RKO (cell line): ENCODE data around the gene C15orf62.
A peak's percentile ranks its signal among the peaks of the same experiment; 100 is the strongest.

Experiments
- DNase-seq: peaks from one replicate; pipeline ENCODE4 v3.0.0-alpha.2; 2016; ENCODE audit warnings: low spot score

C15orf62 gene

DNA sequence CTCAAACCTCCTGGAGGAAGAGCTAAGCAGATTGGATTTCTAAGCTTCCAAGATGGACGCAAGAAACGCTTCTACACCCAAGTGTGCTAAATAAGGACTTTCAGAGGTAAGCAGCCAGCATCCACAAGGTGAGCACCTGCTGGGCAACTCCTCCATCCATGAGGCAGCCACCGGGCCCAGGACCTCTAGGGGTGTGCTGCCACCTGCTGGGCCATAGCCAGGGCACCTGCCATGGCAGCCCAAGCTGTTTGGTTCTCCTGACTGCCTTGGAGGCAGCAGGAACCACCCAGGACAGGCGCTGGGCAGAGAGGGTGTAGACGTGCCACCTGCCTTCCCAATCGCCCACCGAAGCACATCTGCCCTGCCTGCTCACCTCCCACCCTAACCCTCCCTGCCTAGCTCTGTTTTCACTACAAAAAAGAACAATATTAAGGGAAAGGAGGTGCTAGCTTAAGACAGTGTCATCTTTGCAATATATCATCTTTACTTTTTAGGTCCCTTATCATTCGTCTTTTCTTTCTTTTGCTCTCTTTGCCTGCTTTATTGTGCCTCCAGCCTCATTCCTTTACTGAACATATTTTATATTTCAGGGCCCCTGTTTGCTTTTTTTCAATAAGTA, 12.9 kb downstream of the C15orf62 start:
- DNase-seq, result peak; percentile 43

DNA sequence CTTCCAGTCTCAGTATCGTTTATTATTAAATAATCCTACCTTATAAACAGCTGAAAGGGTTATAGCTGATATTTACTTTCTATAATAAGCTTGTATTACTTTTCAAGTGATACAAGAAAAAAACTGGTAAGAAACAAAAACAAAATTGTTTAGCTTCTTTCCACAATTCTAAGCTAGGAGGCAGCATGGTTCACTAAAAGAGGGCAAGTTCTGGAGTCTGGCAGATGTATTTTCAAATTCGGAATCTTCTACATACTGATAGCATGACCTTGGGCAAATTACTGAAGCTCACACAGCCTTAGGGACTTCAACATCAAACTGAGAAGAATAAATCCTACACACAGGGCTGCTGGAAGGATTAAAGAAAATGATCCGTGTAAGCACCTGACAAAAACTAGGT, 15.4 kb downstream of the C15orf62 start:
- no peak for DNase-seq

- DNase-seq, result no peak
These were observed 16.0 kb downstream of the C15orf62 start for GRCh38 chr15:40785814-40786213.

DNA sequence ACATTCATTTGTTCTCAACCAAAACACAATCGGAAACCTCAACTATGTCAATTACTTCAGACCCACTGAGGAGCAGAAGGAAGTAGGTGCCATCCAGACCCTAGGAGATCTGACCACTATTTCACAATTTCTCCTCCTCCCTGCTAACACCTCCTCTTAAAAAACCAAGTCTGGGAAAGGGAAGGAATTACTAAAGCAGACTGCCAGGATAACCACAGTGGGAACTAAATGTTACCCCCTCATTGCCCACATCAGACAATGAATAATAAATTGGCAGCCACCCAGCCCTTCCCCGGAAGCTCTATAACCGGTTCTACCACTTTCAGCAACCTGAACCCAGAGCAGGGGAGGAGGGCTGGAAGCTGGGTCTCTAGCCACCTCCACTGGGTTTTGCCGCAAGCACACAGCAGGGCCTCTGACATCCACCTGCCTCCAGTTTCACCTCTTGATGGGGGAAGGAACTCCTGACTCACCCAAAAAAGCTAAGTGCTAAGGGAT, 17.6 kb downstream of the C15orf62 start:
- no peak for DNase-seq

DNA sequence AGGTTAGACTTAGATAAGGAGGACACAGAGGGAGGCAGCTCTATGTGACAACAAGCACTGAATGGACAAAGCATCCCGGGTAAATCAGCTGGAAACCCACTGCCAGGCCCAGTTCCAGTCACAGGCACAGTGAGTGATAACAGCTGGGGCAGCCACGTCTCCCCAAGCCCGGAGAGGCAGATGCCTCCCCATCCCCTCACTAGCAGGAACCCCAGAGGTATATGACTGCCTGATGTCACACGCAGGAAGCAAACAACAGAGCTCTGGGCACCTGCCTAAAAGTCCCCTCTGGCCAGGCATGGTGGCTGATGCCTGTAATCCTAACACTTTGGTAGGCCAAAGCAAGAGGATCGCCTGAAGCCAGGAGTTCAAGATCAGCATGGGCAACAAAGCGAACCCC, 18.2 kb downstream of the C15orf62 start:
- DNase-seq, result no peak

- no peak for DNase-seq
These were observed 19.3 kb downstream of the C15orf62 start for GRCh38 chr15:40789119-40789518.

DNA sequence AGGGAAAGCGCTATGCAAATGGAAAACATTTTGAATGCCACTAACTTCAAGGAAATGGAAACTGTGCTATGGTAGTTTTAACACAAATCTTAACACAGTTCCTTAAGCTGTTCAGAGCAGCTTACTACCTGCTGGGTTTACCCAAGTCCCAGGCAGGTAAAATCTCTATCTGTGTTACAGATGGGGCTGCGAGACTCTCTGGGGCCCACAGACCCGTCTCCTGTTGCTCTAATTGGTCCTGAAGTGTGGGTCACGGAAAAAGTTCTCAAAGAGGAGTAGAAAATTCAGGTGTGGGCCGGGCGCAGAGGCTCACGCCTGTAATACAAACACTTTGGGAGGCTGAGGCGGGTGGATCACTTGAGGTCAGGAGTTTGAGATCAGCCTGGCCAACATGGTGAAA, 20.2 kb downstream of the C15orf62 start:
- DNase-seq, result no peak

- DNase-seq, result peak; percentile 29
These were observed 20.9 kb downstream of the C15orf62 start for GRCh38 chr15:40790718-40791117.

DNA sequence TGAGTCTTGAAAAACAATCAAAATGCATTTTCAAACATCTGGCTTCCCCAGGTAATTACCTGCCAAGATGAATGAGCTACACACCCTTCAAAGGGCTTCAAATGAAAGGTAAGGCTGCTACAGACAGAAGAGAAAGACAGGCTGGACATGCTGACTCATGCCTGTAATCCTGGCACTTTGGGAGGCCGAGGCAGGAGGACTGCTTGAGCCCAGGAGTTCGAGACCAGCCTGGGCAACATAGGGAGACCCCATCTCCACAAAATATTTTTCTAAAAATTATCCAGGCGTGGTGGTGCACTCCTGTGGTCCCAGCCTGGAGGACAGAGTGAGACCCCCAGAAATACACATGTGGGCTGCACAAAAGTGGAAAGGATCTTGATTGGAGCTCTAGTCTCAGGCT, 22.6 kb downstream of the C15orf62 start:
- no peak for DNase-seq

- peak; percentile 96 for DNase-seq
These were observed 23.6 kb downstream of the C15orf62 start for GRCh38 chr15:40793216-40793989.

- no peak for DNase-seq
These were observed 26.3 kb downstream of the C15orf62 start for GRCh38 chr15:40796041-40796440.

DNA sequence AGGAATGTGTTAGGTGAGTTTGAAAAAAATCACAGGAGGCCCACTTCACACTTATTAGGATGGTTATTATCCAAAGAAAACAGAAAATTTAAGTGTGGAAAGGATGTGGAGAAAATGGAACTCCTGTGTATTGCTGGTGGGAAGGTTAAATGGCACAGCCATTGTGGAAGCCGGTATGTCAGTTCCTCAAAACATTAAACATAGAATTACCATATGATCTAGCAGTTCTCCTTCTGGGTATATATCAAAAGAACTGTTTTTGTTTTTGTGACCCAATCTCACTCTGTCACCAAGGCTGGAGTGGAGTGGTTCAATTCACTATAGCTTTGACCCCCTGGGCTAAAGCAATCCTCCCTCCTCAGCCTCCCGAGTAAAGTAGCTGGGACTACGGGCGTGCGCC, 26.7 kb downstream of the C15orf62 start:
- DNase-seq, result no peak

DNA sequence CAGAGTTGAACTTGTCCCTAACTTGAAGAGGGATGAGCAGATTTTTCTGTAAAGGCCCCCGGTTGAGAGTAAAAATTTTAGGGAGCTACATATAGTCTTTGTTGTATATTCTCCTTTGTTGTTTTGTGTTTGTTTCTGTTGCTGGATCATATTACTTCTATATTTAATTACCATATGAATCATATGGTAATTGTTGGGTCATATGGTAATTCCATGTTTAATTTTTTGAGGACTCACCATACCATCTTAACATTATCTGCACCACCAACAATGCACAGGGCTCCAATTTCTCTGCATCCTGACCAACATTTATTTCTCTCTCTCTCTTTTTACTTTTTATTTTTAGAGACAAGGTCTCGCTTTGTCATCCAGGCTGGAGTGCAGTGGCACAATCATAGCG, 29.7 kb downstream of the C15orf62 start:
- DNase-seq, result no peak

DNA sequence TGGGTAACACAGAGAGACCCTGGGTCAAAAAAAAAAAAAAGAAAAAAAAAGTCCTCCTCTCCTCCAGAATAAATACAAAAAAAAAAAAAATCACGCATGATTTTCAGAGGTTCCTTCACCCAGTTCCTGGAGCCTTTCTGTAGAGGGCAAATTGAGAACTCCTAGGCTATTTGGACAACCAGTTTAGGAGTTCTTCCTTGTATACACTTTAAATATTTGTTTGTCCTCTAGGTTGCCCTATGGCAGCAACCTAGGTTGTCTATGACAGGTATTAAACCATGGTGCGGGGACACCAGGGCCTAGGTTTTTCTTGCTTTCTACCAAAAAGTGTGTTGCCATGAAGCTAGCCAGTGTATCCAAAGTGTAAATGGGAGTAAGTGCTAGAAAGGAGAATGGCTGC, 33.3 kb downstream of the C15orf62 start:
- no peak for DNase-seq

DNA sequence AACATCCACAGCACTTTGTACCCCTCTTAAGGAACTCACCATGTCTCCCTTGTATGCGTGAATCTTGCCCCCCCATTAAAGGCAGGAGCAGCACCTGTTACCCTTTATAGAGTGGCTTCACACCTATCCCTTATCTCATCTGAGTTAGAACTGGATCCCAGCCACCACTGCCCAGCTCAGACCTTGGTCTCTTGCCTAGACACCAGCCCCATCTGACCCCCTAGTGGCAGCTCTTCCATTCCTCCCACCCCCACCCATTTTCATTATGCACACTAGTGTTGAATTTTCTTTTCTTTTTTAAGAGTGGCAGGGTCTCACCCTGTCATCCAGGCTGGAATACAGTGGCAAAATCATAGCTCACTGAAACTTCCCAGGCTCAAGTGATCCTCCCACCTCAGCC, 33.9 kb downstream of the C15orf62 start:
- DNase-seq, result no peak

- no peak for DNase-seq
These were observed 36.9 kb downstream of the C15orf62 start for GRCh38 chr15:40806672-40807027.

GRCh38 chr15:40807028-40807887, 37.5 kb downstream of the C15orf62 start, which contains the start of the genes DNAJC17 and ZFYVE19:
DNAJC17 (minus strand) TSS chr15:40807473; CDS start chr15:40807446, 27 bp downstream.
ZFYVE19 (plus strand) TSS chr15:40807089; CDS start chr15:40807590, 501 bp downstream.
- peak; percentile 98 for DNase-seq

- peak; percentile 72 for DNase-seq
These were observed 38.2 kb downstream of the C15orf62 start for GRCh38 chr15:40807888-40808461.

GRCh38 chr15:40808861-40809450, 39.2 kb downstream of the C15orf62 start:
- no peak for DNase-seq

DNA sequence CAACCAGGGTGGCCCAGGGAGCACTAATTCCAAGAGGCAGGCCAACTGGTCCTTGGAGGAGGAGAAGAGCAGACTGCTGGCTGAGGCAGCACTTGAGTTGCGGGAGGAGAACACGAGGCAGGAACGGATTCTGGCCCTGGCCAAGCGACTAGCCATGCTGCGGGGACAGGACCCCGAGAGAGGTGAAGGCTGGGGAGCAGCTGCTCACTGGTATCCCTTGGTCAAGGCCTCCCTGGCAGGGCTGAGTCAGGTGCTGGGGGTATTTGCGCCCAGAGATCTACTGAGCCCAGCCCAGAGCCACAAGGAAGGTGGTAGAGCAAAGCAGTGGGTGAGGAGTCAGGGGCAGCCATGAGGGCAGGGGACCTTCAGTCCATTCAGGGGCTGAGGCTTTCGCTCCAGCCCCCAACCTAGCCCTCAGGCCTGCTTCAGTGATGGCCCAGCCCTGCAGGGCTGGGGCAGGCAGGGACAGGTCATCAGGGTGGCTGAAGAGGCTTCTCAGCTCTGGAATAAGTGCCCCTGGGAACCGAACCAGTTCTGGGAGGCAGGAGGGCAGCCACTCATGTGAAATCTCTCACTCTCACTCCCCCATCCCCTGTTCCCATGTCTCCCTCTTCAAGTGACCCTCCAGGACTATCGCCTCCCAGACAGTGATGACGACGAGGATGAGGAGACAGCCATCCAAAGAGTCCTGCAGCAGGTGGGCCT, 43.1 kb downstream of the C15orf62 start:
- no peak for DNase-seq

DNA sequence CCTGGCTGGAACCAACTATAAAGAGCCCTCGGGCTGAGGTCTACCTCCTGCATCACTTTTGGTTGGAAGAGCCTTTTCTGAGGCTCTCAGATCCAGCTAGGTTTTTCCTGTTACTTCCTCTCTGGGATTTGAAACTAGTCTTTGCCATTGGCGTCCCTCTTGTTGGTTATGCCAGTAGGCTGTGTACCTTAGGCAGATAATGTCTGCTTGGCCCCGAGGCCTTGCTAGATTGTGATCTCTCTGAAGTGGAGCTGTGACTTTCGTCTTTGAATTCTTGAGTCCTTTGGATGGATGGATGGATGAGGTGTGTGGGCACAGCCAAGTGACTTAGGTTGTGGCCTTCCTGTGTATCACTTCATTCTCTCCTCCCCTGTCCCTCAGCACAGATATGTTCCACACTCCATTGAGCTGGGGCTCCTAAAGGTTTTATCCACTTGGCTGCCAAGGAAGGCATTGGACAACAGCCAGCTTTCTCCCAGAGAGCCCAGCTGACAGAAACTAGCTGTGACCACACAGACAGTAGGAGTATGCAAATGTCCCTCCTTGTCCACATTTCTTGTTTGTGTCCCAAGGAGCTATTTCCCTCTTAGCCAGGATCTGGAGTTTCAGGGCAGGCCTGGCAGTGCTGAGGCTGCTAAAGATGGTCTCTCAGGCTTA, 45.4 kb downstream of the C15orf62 start:
- no peak for DNase-seq
